GM19468 (cell line): ENCODE data around the gene CTBP1.

Experiments used
- ATAC-seq: cut with Tn5 transposase; IDR thresholded peaks from one replicate; pipeline ENCODE4 v1.9.1; 2021; ENCODE audit warnings: mild to moderate bottlenecking, moderate library complexity, moderate number of reproducible peaks; ENCODE audit not compliant: unreplicated experiment; ENCODE audit errors: extremely low read depth

Gene CTBP1

GRCh38 chr4:1285151-1285789, 36.3 kb upstream of the CTBP1 start:
- ATAC-seq: no peak

- no peak for ATAC-seq
These were observed 34.8 kb upstream of the CTBP1 start for GRCh38 chr4:1283711-1284110.

GRCh38 chr4:1279253-1279652, 30.3 kb upstream of the CTBP1 start:
- no peak for ATAC-seq

- no peak for ATAC-seq
These were observed 29.0 kb upstream of the CTBP1 start for GRCh38 chr4:1277667-1278665.

GRCh38 chr4:1276984-1277383, 28.1 kb upstream of the CTBP1 start:
- no peak for ATAC-seq

- ATAC-seq: no peak
These were observed 25.9 kb upstream of the CTBP1 start for GRCh38 chr4:1274871-1275270.

GRCh38 chr4:1271686-1272085, 22.8 kb upstream of the CTBP1 start:
- no peak for ATAC-seq

- no peak for ATAC-seq
These were observed 20.3 kb upstream of the CTBP1 start for GRCh38 chr4:1269209-1269608.

GRCh38 chr4:1266881-1267763, 18.2 kb upstream of the CTBP1 start:
- ATAC-seq: no peak

GRCh38 chr4:1265351-1265750, 16.4 kb upstream of the CTBP1 start:
- ATAC-seq: no peak

- no peak for ATAC-seq
These were observed 16.0 kb upstream of the CTBP1 start for GRCh38 chr4:1264942-1265341.

GRCh38 chr4:1261107-1261928, 12.4 kb upstream of the CTBP1 start:
- ATAC-seq: no peak

GRCh38 chr4:1260418-1261106, 11.6 kb upstream of the CTBP1 start:
- no peak for ATAC-seq

- no peak for ATAC-seq
These were observed 11.0 kb upstream of the CTBP1 start for GRCh38 chr4:1259966-1260365.

- no peak for ATAC-seq
These were observed 9.5 kb upstream of the CTBP1 start for GRCh38 chr4:1258457-1258856.

GRCh38 chr4:1255699-1256098, 6.8 kb upstream of the CTBP1 start:
- no peak for ATAC-seq

GRCh38 chr4:1255151-1255550, 6.2 kb upstream of the CTBP1 start:
- no peak for ATAC-seq

- no peak for ATAC-seq
These were observed 4.9 kb upstream of the CTBP1 start for GRCh38 chr4:1253831-1254230.

- ATAC-seq: no peak
These were observed 4.1 kb upstream of the CTBP1 start for GRCh38 chr4:1252928-1253492.
